ENCODE results near the gene DBNL. TPM values are rescaled to one million over a fixed set of nuclear protein-coding genes. Genes with fewer than 3 reads are reported as not detected.

The DBNL gene
- total RNA-seq, 2 donors from 2014 or later = 57.8 to 58.8 TPM

DNA sequence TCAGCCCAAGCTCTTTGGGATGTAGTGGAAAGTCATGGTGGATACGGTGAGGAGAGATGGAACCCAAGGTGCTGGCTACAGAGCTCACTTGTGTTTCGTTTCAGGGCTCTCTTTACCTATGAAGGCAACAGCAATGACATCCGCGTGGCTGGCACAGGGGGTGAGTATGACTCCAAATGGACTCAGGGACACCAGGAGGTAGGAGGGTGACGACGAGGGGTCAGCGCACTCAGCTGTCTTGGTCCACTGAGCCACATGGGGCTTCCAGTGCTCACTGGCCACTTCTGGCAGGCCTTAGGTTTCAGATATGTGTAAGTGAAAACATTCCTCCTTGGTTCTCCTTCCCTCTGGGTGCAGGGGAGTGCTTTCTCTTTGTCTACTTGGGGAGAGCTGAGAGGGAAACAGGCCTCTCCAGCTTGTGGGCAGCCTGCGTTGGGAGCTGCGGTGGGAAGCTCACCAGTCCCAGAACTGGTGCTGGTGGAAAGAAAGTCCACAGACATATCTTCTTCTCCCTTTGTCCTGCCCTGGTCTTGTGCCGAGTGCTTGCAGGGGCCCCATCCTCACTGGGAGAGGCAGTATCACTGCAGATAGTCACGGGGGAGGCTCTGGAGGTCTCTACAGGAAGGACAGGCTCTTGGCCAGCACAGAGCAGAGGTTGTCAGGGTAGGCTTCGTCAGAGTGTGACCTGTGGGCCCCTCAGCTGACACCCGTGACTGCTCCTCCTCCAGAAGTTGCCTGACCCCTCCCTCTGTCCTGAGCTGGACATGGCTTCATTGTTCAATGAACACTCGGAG lies 5.8 kb downstream of the DBNL start:
- Mint-ChIP-seq H3K9me3 (no peaks in the 10 kb centered on the region), H3K4me1 (ENCODE audit: low read depth) (peaks cover 68% of the 10 kb centered on the region), H3K36me3 (ENCODE audit: insufficient read depth in 2 of 2) (peaks cover 14 to 28% of the 10 kb centered on the region in 2 donors), H3K27ac (peak overlapping the region; percentile 20), H3K4me3 (no peak overlapping the region), H3K27me3 (ENCODE audit: low read depth) (no peaks in the 10 kb centered on the region)
- no peak for DNase-seq
- no peak for ATAC-seq (replicated peaks in 1 of 2)

DNA sequence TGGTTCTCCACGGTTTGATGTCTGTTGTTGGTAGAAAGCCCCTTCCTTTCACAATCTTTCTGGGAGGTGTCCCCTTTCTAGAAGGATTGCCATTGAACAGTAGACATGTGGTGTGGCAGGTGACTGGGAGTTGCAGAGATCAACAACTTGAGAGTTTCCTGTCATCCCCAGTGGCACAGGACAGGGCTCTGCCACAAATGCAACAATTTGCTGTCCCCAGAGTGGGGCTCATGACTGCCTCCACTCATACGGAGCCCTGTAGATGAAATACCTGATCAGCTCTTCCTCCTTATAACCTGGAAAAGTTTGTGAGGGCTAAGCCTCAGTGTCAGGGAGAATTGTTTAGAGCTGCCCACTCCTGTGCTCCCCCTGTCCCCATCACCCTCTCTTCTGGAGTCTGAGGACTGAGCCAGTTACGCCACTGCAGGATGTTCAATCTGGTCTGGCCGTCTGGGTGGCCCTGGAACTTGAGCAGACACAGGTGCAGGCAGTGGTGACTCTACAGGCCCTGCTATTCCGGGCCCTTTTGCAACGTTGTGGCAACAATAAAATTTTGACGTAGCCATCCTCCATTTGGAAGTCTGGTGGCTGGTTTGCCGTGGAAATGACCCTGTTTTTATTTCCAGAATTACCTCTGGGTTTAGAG lies 6.5 kb downstream of the DBNL start:
- Mint-ChIP-seq H3K27me3 (ENCODE audit: low read depth) (no peaks in the 10 kb centered on the region), H3K36me3 (ENCODE audit: insufficient read depth in 2 of 2) (peaks cover 15 to 34% of the 10 kb centered on the region in 2 donors), H3K9me3 (no peaks in the 10 kb centered on the region), H3K4me1 (ENCODE audit: low read depth) (peaks cover 61% of the 10 kb centered on the region), H3K4me3 (no peak overlapping the region), H3K27ac (peak overlapping the region; percentile 27)
- ATAC-seq (replicated peaks in 1 of 2) (no peak), DNase-seq (no peak)

DNA sequence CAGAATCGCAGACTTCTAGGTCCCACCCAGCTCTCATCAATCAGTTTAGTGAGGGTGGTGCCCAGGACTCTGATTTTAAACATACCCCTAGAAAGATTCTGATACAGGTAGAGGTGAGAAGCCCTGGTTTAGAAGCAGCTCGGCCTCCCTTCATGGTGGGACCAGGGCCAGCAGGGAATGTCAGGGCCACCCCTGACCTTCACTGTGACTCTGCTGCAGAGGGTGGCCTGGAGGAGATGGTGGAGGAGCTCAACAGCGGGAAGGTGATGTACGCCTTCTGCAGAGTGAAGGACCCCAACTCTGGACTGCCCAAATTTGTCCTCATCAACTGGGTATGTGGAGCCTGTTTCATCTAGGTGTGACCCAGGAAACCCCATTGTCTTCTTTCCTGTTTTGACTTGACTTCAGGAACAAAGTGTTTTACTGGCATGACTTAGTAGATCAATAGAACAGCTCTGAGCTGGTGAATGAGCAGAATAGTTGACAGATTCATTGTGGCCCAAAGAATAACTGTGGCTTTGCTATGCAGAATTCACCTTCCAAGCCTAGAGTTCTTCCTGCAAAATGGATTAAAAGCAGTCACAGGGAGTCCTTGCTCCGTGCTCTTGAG lies 7.2 kb downstream of the DBNL start:
- no peak overlapping the region for H3K4me3 Mint-ChIP-seq
- no peaks in the 10 kb centered on the region for H3K9me3 Mint-ChIP-seq
- peaks cover 10 to 30% of the 10 kb centered on the region in 2 donors for H3K36me3 Mint-ChIP-seq (ENCODE audit: insufficient read depth in 2 of 2)
- peak in 1 of 2 donors; percentile 21 for ATAC-seq (replicated peaks in 1 of 2)
- H3K27me3 Mint-ChIP-seq (ENCODE audit: low read depth) = no peaks in the 10 kb centered on the region
- no peak for DNase-seq
- peaks cover 54% of the 10 kb centered on the region for H3K4me1 Mint-ChIP-seq (ENCODE audit: low read depth)
- H3K27ac Mint-ChIP-seq = peak overlapping the region; percentile 69

DNA sequence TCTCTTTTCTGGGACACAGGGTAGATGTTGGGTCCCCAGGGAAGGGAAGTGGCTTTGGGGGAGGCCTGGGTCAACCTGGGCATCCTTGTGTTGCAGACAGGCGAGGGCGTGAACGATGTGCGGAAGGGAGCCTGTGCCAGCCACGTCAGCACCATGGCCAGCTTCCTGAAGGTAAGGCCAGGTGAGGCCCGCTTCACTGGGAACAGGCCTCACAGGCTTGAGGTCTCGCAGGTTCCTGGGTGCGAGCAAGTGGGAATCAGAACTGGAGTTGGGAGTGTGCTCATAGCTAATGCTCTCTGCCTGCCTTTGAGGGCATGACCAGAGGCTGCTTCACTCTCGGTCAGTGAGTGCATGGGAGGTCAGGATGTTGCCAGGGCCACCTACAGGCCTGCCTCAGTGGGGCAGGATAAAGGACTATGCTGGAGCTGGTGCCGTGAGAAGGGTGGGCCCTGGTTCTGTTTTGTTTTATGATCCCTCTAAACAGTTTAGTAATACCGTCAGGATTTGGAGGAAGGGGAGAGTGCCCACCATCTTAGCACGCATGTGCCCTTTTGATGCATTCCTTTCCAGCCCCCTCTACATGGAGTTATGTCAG lies 8.4 kb downstream of the DBNL start:
- peaks cover 45% of the 10 kb centered on the region for H3K4me1 Mint-ChIP-seq (ENCODE audit: low read depth)
- ATAC-seq (replicated peaks in 1 of 2) (no peak), DNase-seq (no peak)
- no peaks in the 10 kb centered on the region for H3K9me3 Mint-ChIP-seq
- peaks cover 8 to 27% of the 10 kb centered on the region in 2 donors for H3K36me3 Mint-ChIP-seq (ENCODE audit: insufficient read depth in 2 of 2)
- no peak overlapping the region for H3K4me3 Mint-ChIP-seq
- no peaks in the 10 kb centered on the region for H3K27me3 Mint-ChIP-seq (ENCODE audit: low read depth)
- no peak overlapping the region for H3K27ac Mint-ChIP-seq

DNA sequence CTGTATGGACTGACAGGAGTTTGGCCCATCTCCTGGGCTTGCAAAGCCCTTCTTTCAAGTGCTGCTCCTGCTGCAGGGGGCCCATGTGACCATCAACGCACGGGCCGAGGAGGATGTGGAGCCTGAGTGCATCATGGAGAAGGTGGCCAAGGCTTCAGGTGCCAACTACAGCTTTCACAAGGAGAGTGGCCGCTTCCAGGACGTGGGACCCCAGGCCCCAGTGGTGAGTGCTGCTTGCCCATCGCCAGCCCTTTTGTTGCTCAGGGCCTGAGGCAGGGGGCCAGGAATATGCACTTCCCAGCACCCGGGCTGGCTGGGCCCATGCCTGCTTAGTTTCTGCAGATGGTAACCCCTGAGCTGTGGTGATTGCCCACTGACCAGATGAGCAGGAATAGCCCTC lies 12.2 kb downstream of the DBNL start:
- H3K27ac Mint-ChIP-seq = no peak overlapping the region
- ATAC-seq (replicated peaks in 1 of 2) (no peak), DNase-seq (no peak)
- H3K9me3 Mint-ChIP-seq = no peaks in the 10 kb centered on the region
- no peak overlapping the region for H3K4me3 Mint-ChIP-seq
- H3K36me3 Mint-ChIP-seq (ENCODE audit: insufficient read depth in 2 of 2) = peaks cover 9 to 27% of the 10 kb centered on the region in 2 donors
- peaks cover 13% of the 10 kb centered on the region for H3K4me1 Mint-ChIP-seq (ENCODE audit: low read depth)
- H3K27me3 Mint-ChIP-seq (ENCODE audit: low read depth) = no peaks in the 10 kb centered on the region

DNA sequence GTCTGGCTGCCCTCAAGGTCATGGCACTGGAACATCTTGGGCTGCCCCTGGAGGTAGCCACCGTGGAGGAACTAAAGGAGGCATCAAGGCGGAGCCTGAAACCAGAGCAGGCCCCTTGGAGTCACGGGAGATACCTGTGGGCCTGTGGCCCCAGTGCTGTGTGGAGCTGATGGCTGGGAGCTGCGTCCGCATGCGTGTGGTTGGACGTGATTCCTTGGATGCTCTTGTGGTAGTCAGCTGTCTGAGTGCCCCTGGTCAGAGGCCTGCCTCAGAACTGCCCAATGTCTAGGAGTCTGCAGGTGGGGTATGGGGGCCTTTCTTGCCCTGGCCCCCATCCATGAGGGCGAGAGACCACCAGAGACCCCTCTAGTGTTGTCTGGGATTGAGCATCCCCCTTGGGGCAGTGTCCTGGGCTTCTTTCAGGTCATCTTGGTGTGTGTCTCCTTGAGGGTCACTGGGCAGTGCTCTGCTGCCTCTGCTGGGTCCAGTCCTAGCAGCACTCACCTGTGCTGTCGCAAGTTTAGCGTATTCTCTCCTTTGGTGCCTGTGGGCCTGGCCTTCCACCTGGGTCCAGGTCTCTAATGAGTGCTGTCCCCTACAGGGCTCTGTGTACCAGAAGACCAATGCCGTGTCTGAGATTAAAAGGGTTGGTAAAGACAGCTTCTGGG lies 12.8 kb downstream of the DBNL start:
- H3K36me3 Mint-ChIP-seq (ENCODE audit: insufficient read depth in 2 of 2) = peaks cover 7 to 27% of the 10 kb centered on the region in 2 donors
- H3K4me3 Mint-ChIP-seq = no peak overlapping the region
- DNase-seq = no peak
- H3K27ac Mint-ChIP-seq = peak overlapping the region; percentile 31
- ATAC-seq (replicated peaks in 1 of 2) = no peak
- no peaks in the 10 kb centered on the region for H3K9me3 Mint-ChIP-seq
- no peaks in the 10 kb centered on the region for H3K27me3 Mint-ChIP-seq (ENCODE audit: low read depth)
- H3K4me1 Mint-ChIP-seq (ENCODE audit: low read depth) = peaks cover 11% of the 10 kb centered on the region

DNA sequence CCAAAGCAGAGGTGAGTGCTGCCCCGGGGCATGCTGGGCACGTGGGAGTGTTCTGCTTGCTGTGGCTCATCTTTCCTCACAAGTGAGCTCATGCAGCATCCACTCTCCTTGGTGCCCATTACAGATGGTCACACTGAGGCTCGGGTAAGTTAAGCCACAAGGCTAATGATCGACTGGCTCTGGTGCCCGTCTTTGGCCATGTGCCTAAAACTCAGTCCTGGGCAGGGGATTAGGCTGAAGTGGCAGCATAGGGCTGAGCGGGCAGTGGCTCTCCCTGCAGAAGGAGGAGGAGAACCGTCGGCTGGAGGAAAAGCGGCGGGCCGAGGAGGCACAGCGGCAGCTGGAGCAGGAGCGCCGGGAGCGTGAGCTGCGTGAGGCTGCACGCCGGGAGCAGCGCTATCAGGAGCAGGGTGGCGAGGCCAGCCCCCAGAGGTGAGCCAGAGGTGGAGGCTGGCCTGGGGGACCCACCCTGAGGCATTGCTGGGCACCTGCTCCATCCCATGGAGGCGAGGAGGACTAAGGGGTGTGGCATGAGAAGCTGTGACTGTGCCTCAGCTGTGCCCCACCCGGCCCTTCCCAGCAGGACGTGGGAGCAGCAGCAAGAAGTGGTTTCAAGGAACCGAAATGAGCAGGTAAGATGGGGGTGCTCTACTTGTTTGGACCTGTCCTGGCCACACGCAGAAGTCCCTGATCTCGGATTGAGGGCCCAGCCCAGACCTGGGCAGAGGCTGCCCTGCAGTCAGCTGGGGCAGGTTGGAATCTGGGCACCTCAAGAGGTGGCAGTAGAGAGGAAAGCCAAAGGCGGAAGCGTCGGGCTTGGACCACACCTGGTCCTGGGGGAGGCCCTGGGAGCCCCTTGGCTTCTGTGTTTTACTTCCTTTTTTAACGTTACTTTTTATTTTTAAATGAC lies 13.6 kb downstream of the DBNL start:
- DNase-seq (no peak), ATAC-seq (replicated peaks in 1 of 2) (no peak)
- H3K36me3 Mint-ChIP-seq (ENCODE audit: insufficient read depth in 2 of 2) = peaks cover 7 to 27% of the 10 kb centered on the region in 2 donors
- H3K27me3 Mint-ChIP-seq (ENCODE audit: low read depth) = no peaks in the 10 kb centered on the region
- no peaks in the 10 kb centered on the region for H3K9me3 Mint-ChIP-seq
- peaks cover 6% of the 10 kb centered on the region for H3K4me1 Mint-ChIP-seq (ENCODE audit: low read depth)
- H3K27ac Mint-ChIP-seq = peak overlapping the region; percentile 31
- no peak overlapping the region for H3K4me3 Mint-ChIP-seq

DNA sequence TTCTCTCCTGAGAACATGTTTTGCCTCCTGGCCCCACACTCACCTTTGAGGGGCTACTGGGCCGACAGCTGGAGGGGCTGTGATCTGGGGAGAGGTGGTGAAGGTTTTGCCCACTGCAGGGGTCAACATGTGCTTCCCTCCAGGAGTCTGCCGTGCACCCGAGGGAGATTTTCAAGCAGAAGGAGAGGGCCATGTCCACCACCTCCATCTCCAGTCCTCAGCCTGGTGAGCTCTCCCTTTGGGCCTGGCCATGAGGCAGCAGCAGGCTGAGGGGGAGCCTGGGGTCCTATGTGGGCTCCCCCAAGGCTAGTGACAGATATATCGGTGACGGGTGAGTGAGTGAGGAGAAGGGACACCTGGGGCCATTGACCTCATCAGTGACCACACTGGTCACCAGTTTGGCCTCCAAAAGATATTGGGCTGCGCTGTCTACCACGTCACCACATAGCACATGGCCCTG lies 14.3 kb downstream of the DBNL start:
- no peaks in the 10 kb centered on the region for H3K9me3 Mint-ChIP-seq
- no peaks in the 10 kb centered on the region for H3K27me3 Mint-ChIP-seq (ENCODE audit: low read depth)
- H3K36me3 Mint-ChIP-seq (ENCODE audit: insufficient read depth in 2 of 2) = peaks cover 7 to 28% of the 10 kb centered on the region in 2 donors
- H3K4me1 Mint-ChIP-seq (ENCODE audit: low read depth) = peaks cover 6% of the 10 kb centered on the region
- ATAC-seq (replicated peaks in 1 of 2) (no peak), DNase-seq (no peak)
- no peak overlapping the region for H3K4me3 Mint-ChIP-seq
- no peak overlapping the region for H3K27ac Mint-ChIP-seq

DNA sequence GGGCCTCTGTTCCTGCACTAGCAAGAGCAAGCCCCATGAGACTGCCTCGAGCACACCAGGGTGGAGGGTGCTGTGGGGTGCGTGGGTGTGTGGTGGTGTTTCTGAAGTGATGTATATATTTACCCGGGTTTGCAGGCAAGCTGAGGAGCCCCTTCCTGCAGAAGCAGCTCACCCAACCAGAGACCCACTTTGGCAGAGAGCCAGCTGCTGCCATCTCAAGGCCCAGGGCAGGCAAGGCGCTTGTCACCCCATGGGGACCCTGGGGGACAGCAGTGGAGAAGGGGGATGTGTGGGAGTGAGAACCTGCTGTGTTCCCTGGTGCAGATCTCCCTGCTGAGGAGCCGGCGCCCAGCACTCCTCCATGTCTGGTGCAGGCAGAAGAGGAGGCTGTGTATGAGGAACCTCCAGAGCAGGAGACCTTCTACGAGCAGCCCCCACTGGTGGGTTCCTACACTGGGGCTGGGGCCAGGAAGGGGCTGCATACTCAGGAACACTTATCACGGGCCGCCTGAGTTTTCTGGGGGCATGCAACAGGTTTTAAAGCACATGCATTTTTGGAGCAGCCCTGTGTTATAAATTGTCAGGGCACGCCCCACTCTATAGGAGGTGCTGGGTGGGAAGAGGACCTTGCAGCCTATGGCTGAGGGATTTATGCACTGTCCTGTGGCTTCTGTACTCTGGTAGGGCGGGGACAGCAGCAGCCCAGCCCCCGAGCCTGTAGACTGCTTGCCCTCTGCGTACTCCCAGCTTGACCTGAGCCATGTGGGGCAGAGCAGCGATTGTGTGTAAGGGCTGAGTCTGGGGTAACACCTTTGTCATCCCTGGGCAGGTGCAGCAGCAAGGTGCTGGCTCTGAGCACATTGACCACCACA lies 15.0 kb downstream of the DBNL start:
- DNase-seq (no peak), ATAC-seq (replicated peaks in 1 of 2) (peak in 1 of 2 donors; percentile 23)
- H3K9me3 Mint-ChIP-seq = no peaks in the 10 kb centered on the region
- H3K36me3 Mint-ChIP-seq (ENCODE audit: insufficient read depth in 2 of 2) = peaks cover 7 to 28% of the 10 kb centered on the region in 2 donors
- no peak overlapping the region for H3K4me3 Mint-ChIP-seq
- H3K27me3 Mint-ChIP-seq (ENCODE audit: low read depth) = no peaks in the 10 kb centered on the region
- H3K4me1 Mint-ChIP-seq (ENCODE audit: low read depth) = peaks cover 6% of the 10 kb centered on the region
- H3K27ac Mint-ChIP-seq = no peak overlapping the region

DNA sequence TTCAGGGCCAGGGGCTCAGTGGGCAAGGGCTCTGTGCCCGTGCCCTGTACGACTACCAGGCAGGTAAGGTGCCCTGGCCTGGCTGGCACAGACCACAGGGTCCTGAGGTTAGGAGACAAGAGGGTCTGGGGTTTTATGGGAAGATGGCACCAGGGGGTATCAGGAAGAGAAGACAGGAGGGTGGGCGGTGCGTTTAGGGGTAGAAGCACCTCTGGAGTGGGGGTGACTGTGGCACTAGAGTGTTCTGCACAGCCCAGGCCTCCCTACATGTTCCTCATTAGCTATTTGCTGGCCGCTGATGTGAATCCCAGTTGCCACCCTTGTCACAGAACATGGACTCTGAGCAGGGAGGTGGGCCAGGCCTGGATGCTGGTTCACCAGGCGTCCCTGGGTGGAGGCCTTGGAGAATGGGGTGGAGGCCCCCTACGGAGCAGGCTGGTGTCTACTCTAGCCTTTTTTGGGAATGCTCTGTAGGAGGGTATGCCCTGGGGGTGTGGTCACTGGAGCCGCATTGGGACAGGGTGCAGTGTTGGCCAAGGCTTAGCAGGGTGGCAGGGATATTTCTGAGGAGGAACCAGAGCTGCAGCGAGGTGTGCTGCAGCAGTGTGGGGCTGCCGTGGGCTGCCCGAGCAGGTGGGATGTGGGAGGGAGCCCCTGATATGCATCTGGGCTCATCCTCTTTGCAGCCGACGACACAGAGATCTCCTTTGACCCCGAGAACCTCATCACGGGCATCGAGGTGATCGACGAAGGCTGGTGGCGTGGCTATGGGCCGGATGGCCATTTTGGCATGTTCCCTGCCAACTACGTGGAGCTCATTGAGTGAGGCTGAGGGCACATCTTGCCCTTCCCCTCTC lies 15.8 kb downstream of the DBNL start:
- Mint-ChIP-seq H3K27me3 (ENCODE audit: low read depth) (no peaks in the 10 kb centered on the region), H3K4me1 (ENCODE audit: low read depth) (peaks cover 8% of the 10 kb centered on the region), H3K9me3 (no peaks in the 10 kb centered on the region), H3K36me3 (ENCODE audit: insufficient read depth in 2 of 2) (peaks cover 7 to 23% of the 10 kb centered on the region in 2 donors), H3K4me3 (no peak overlapping the region), H3K27ac (no peak overlapping the region)
- ATAC-seq (replicated peaks in 1 of 2) = no peak
- no peak for DNase-seq

All from activated T-cell treated with anti-CD3 and anti-CD28 coated beads, Interleukin-2, amount 50 U/mL, for 72 hours (primary cell).